ENCODE measurements around the gene WNT7B. TPM values are rescaled to one million over a fixed set of nuclear protein-coding genes. Genes with fewer than 3 reads are reported as not detected.

WNT7B gene
- 14.5 and 16.7 TPM in 2 replicates for total RNA-seq

GRCh38 chr22:45977003-45977411 lies at the start of gene WNT7B:
WNT7B (minus strand) TSS chr22:45977162; CDS start chr22:45976754, 408 bp downstream.
- DNase-seq (ENCODE audit: low read depth) = no peak

- no peak for DNase-seq (ENCODE audit: low read depth)
Measured at GRCh38 chr22:46025973-46026898, 49.3 kb upstream of the WNT7B start.

GRCh38 chr22:46025225-46025972 lies 48.4 kb upstream of the WNT7B start:
- DNase-seq (ENCODE audit: low read depth) = no peak

DNA sequence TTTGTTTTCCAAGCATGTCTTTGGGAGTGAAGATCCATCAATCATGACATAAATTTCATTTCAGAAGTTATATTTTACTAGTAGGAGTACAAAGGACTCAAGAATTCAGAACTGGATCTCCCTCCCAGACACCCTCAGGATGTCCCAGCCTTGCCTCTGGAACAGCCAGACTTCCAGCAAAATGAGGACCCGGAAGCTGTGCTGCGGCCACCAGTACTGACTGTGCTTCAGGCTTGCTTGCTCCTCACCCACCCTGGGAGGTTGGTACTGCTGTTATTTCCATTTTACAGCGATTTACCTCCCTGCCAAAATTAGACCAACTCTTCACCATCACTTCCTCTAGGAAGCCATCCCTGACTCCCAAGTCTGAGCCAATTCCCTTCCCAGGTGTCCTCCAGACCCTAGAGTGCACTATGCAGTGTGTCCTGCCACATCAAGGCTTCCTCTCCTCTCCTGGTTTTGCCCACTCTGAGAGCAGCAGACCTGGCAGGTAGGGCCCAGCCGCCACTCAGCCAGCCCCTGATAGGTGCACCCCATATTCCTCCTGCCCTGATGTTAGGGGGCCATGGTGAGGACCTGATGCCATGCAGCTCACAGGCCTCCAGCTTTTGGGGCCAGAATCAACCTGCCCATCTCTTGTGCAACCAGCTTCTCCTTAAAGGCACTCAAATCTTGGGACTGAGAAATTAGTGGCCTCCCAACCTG lies 47.3 kb upstream of the WNT7B start:
- no peak for DNase-seq (ENCODE audit: low read depth)

DNA sequence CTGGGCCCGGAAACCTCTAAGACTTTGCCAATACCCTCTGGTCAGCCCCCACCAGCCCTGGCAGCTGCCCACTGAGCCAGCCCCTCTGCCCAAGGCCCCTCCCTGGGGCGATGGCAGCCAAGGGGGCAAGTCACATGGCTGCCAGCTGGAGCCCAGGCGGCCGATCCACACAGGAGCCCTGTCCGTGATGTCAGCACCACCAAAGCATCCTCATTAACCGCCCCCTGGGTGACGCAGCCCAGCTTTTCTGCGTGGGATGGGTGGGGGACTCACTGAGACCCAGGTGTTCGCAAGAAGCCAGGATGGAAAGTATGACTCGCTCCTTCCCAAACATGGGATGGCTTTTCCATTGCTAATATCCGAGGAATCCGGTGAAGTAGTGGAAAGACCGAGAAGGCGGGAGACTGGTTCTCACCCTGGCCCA lies 46.6 kb upstream of the WNT7B start:
- no peak for DNase-seq (ENCODE audit: low read depth)

DNA sequence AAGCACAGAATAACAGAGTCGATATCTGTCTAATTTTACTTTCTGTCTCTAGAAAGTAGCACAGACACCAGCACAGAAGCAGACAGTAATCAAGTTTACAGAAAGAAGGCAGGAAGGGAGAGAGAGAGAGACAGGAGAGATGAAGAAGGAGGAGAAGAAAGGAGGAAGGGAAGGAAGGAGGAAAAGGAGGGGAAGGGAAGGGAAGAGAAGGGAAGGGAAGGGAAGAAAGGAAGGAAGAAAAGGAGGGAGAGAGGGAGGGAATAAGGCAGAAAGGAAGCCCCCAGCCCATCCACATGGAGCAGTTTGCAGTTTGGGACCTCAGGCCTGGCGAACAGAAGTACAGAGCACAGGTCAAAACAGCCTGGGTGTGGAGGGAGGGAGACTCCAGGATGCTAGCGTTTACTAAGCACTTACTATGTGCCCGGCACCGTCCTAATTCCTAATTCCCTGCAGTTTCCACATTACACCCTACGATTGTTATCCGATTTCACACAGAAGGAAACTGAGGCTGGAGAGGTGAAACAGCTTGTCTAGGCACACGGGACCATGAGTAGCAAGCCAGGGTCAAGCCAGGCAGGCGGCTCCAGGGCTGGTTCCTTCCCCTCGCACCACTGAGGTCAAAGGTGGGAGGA lies 46.0 kb upstream of the WNT7B start:
- no peak for DNase-seq (ENCODE audit: low read depth)

- no peak for DNase-seq (ENCODE audit: low read depth)
Measured at GRCh38 chr22:46021577-46021976, 44.6 kb upstream of the WNT7B start.

DNA sequence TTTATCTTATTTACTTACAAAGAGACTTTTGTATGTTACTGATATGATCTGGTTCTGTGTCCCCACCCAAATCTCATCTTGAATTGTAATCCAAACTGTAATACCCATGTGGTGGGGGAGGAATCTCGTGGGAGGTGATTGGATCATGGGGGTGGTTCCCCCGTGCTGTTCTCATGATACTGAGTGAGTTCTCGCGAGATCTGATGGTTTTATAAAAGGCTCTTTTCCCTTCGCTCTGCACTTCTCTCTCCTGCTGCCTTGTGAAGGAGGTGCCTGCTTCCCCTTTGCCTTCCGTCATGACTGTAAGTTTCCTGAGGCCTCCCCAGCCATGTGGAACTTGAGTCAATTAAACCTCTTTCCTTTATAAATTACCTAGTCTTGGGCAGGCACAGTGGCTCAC lies 42.4 kb upstream of the WNT7B start:
- no peak for DNase-seq (ENCODE audit: low read depth)

DNA sequence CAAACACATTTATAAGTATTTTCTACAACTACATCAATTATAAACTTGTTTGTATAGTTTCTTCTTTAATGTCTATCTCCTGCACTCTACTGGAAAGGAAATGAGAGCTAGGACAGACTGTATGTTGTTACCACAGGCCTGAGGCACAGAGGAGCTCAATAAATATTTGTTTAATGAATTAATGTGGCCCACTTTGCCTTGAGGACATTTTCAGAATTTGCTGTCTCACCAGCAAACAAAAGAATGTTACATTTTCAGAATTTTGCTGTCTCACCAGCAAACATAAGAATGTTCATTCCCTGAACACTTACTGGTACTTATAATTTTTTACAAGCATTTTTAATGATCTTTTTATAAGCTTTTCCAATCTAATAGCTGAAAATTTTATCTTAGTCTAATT lies 41.9 kb upstream of the WNT7B start:
- no peak for DNase-seq (ENCODE audit: low read depth)

GRCh38 chr22:46017166-46017565 lies 40.2 kb upstream of the WNT7B start:
- DNase-seq (ENCODE audit: low read depth) = no peak

DNA sequence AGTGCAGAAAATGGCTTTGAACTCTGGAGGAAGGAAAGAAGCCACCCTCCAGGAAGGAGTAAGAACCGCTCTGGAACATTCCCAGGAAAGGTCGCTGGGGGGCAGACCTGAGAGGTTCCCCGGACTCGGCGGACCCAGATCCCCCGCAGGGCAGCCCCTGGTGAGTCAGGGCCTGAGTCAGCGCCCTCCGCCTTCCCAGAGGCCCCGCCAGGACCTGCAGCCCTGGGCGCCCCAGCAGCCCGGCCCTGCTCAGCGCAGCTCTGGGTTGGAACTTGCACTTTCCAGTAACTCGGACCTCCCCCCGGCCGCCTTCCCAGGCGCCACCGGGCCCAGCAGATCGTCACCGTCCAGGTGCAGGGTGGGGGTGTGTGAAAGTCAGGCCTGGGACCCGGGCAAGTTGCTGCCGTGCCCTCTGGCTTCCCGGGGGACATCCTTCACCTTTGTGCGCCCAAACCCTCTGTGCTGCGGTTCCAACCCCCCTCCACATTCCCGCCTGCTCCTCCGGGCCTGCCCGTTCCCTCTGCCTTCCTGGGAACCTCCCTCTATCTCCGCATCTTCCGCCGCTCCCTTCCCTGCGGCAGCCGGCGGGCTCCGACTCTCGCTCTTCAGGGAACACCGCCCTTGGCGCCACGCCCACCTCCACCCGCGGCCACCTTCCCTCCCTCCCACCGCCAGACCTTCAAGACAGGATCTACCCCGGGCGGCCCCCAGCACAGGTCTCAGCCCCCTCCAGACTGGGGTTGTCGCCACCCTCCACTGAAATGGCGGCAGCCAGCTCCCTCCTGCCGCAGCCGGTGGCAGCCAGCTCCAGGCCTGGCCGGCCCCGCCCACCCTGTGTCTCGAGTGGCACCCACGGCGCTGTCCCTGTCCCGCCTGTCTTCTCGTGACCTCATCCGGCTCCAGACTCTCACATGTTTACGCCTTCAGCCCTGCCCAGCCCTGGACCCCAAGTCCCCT lies 36.8 kb upstream of the WNT7B start:
- peak; percentile 90 for DNase-seq (ENCODE audit: low read depth)

DNA sequence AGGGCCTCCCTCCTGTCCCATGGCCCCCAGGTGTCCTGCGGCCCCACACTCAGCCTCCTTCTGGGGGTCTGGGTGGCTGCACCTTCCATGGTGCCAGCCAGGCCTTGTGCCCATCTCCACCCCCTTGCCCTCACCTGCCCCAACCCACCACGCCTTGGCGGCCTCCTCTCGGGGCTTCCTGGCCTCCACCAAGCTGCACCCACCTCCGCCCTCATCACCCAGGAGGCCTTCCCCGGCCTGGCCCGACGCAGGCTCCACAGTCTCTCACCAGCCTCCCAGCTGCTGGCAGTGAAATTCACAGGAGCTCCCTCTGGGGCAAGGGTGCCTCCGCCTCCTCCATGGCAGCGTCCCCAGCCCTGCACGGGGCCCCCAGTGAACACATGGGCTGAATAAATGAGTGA lies 35.9 kb upstream of the WNT7B start:
- DNase-seq (ENCODE audit: low read depth) = no peak

GRCh38 chr22:46012182-46012880 lies 35.4 kb upstream of the WNT7B start:
- no peak for DNase-seq (ENCODE audit: low read depth)

- no peak for DNase-seq (ENCODE audit: low read depth)
Measured at GRCh38 chr22:46011627-46012181, 34.7 kb upstream of the WNT7B start.

DNA sequence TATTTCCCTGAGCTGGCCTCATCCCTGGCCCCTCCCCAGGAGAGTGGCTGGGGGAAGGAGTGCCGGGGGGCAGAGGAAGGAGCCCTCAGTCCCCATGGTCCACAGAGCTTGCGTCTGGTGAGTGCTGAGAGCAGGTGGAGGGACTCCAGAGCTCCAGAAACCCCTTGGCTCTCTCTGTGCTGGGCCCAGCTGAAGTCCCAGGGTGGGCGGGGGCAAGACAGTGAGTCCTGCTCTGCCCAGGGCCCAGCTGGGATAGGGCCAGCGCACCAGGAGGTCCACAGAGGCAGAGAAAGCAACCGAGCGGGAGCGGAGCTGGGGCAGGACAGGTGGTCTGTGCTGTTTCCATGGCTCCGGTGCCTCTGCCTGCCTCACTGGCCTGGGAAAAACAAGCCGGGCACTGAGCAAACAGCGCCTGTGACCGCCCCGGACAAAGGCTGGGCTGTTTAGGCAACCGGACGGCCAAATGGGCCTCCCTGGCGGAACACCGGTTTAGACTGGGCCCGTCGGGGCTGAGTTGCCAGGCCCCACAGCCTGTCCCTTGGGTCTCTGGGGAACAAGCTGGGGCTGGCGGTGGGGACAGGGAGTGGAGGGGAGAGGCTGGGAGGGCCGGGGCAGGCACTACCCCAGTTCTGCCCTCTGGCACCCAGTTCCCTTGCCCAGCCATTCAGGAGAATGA lies 34.1 kb upstream of the WNT7B start:
- DNase-seq (ENCODE audit: low read depth) = peak; percentile 76

DNA sequence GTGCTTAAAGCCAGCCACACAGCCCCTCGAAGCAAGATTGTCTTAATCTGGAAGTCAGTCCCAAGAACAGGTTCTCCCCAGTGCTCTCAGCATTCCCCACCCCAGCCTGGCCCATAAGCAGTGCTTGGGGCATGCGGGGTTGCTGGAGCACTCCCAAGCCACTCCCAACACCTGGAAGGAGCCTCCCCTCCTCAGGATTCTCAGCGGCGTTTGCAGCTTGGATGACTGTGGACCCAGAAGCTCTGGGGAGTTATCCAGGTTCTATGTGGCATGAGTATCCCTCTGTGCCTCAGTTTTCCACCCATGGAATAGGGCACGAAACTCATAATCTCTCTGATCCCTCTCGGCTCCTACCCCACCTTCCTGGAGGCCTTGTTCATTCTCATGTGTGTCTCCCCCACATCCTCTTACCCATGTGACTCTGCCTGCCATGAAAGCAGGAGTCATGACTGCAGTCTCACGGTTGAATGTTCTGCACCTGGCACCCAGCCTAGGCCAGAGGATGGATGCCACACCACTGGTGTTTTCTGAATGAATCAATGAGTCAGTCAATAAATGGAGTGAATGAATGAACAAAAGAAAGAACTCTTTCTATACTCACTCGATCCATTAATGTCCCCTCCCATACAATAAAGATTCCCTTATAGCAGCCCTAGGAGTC lies 33.4 kb upstream of the WNT7B start:
- DNase-seq (ENCODE audit: low read depth) = peak; percentile 91

- DNase-seq (ENCODE audit: low read depth) = no peak
Measured at GRCh38 chr22:46009730-46010129, 32.8 kb upstream of the WNT7B start.

DNA sequence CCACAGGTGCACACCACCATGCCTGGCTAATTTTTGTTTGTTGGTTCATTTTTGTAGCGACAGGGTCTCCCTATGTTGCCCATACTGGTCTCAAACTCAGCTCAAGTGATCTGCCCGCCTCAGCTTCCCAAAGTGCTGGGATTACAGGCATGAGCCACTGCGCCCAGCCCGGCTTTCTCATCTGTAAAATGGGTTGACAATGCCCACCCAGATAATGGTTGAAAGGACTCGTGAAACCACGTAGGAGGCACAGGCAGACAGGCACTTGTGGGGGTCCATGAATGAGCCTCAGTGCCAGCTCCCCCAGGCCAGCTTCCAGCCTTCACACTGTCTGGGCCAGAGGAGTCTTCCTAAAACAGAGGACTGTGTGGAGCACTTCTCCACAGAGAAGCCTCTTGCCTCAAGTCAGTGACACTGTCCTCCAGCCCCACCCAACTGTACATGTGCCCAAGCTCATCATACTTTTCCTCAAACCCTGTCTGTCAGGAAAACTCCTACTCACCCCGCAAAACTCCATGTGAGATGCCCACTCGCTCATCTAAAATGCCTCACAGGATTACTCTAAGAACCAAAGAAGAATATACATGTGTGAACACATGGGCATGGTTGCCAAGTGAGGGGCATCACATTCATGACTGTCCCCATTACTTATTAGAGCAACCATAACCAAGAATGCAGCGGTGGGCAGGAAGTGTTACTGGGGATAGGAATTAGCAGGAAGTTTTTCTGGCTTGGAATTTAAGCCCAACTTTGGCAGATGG lies 32.1 kb upstream of the WNT7B start:
- DNase-seq (ENCODE audit: low read depth) = no peak
